ENCODE data around the gene ADAMTSL5.
A peak's percentile ranks its signal among the peaks of the same experiment; 100 is the strongest.
"Not testable (repeated sequence)": the region's sequence is repeated elsewhere in the genome, so short reads cannot be mapped to it uniquely, and the experiment has no call there.

The ADAMTSL5 gene

DNA sequence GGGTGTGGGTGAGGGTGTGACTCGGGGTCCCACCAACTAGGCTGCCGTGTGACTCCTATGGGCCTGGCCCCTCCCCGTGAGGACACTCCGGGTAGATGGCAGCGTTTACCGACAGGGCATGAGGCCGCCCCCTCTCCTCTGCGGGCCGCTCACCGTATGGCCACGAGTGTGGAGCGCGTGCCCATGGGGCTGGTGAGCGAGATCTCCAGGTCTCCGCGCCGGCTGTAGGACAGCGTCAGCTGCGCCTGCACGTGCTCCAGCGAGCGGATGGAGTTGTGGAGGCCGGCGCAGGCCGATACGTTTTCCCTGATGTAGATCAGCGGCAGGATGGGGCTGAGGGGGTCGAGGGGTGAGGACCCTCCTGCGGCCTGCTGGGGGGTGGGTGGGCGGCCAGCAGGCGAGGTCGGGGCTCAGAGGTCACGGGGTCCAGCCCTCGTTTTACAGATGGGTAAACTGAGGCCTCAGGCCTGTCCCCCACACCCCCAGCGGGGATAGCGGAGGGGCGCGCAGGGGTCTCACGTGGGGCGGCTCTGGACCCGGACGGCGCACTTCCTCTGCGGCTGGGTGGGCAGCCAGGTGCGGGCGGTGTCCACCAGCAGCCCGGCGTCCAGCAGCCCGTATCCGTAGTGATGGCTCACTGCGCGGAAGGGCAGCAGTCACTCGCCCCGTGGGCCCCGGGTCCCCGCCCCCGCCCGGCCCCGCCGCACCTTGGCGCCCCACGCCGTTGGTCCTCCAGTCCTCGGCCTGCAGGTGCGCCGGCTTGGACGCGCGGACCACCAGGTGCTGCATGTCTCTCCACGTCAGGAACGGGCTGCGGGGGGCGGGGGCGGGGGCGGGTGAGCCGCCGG, 29.5 kb downstream of the ADAMTSL5 start:
- no peak overlapping the region for H3K4me2 ChIP-seq
- H3K4me1 ChIP-seq = peaks cover 19 to 34% (median 29%) of the 10 kb centered on the region in 10 experiments
- H3K4me3 ChIP-seq = no peak overlapping the region
- H4K20me1 ChIP-seq = peaks cover 0 to 4% (median 2%) of the 10 kb centered on the region in 11 experiments; a peak in 9 of 22 replicates
- H3K9ac ChIP-seq = no peak overlapping the region
- no peak overlapping the region for H3K27ac ChIP-seq
- no peaks in the 10 kb centered on the region for H3K36me3 ChIP-seq
- no peaks in the 10 kb centered on the region for H3K27me3 ChIP-seq
- TF ChIP-seq Cebpa-rat (IDR thresholded peaks at IDR 0.05) = no peak
- H3K9me3 ChIP-seq (replicated peaks in 1 of 11) = no peaks in the 10 kb centered on the region

DNA sequence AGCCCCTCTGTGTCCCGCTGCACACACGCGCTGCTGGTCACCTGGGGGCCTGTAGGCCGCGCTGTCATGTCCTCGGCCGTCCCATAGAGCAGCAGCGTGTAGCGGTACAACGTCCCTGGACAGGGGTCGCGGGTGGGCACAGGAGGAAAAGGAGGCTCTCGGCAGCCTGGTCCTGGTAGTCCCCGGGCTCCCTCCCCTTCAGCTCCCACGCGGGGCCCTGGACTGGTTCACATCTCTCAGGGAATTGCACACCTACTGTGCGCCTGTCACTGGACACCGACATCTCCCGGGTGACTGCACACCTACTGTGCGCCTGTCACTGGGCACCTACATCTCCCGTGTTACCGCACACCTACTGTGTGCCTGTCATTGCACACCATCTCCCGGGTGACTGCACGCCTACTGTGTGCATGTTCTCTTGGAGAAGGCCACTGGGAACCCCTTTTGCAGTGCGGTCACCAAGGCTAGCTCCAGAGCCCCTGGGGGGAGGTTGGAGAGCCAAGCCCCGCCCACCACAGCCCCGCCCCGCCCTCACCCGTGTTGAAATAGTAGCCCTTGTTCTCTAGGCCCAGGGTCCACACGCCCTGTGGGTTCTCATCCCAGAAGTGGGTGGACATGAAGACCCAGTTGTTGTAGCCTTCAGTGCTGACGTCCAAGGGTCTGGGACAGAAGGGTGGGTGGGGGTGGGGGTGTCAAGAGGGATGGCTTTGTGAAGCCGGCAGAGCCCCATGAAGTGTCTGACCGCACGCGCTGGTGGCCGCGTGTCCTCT, 30.3 kb downstream of the ADAMTSL5 start:
- H3K9me3 ChIP-seq (replicated peaks in 1 of 11) = no peaks in the 10 kb centered on the region
- H3K4me2 ChIP-seq = no peak overlapping the region
- H3K9ac ChIP-seq = no peak overlapping the region
- H3K27ac ChIP-seq = no peak overlapping the region
- H3K36me3 ChIP-seq = peaks cover 0 to 2% (median under 1%) of the 10 kb centered on the region in 11 experiments; a peak in 6 of 22 replicates
- peaks cover 3 to 12% (median 10%) of the 10 kb centered on the region in 11 experiments; a peak in 16 of 22 replicates for H4K20me1 ChIP-seq
- H3K4me3 ChIP-seq = no peak overlapping the region
- no peaks in the 10 kb centered on the region for H3K27me3 ChIP-seq
- no peak for TF ChIP-seq Cebpa-rat (IDR thresholded peaks at IDR 0.05)
- peaks cover 24 to 37% (median 30%) of the 10 kb centered on the region in 10 experiments for H3K4me1 ChIP-seq

DNA sequence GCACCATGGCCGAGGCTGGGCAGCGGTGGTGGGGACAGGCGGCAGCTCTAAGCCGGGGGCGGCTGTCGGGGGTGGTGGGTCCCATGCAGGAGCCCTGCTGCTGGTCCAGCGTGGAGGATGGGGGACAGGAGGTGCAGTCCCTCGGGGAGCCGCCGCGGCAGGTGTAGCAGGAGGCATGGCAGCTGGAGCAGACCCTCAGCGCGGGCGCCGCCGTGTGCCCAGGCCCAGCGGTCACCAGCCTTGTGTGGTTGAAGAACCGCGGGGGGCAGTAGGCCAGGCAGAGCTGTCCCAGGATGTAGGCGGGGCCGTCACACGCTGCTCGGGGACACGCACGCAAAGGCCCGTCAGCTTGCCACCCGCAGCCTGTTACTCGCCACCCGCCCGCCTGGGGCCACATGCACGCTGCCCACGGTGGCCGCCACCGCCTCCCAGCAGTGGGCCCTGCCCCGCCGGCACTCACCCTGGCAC, 30.9 kb downstream of the ADAMTSL5 start:
- Histone ChIP-seq H4K20me1 (peaks cover 10 to 18% (median 16%) of the 10 kb centered on the region in 11 experiments; a peak in 18 of 22 replicates), H3K9me3 (replicated peaks in 1 of 11) (no peaks in the 10 kb centered on the region), H3K4me2 (no peak overlapping the region), H3K27ac (no peak overlapping the region), H3K36me3 (peaks cover 0 to 8% (median 7%) of the 10 kb centered on the region in 11 experiments; a peak in 15 of 22 replicates), H3K4me1 (peaks cover 30 to 43% (median 36%) of the 10 kb centered on the region in 10 experiments), H3K4me3 (no peak overlapping the region), H3K27me3 (no peaks in the 10 kb centered on the region), H3K9ac (no peak overlapping the region)
- TF ChIP-seq Cebpa-rat (IDR thresholded peaks at IDR 0.05) = no peak

DNA sequence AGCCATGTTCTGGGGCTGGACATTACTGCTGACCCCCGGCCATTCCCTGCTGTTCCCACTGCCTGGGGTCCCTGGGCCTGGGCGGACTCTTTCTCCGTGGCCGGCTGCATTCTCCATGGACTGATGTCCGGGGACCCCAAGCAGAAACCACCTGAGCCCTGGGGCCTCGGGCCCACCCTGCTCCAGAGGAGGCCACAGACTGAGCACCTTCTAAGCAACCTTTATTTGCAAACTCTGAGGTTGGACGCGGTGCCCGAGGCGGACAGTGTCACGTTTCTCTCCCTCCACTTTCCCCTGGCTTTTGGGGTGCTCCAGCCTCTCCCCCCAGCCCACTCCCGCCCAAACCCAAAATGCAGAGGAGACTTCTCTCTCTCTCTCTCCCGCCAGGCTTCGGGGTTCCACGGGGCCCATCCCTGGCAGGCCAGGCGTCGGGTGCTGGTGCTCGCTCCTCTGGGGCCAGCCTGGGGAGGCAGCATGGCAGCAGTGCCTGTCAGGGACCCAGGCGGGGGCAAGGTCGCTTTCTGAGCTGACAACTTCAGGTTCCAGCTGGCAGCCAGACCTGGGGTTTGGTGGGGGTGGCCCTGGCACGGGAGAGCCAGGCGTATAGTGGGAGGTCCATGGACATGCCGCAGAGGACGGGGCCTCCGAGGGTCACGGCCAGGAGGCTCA, 31.5 kb downstream of the ADAMTSL5 start:
- H4K20me1 ChIP-seq = peaks cover 15 to 24% (median 22%) of the 10 kb centered on the region in 11 experiments
- no peak for TF ChIP-seq Cebpa-rat (IDR thresholded peaks at IDR 0.05)
- 0 out of 22 replicates have a peak overlapping the region, but pooled peaks of 1 of the 11 experiments have one; percentile 20 for H3K9ac ChIP-seq
- H3K4me2 ChIP-seq = peak overlapping the region; percentile 6 to 96 (median 91); a peak in 14 of 22 replicates
- H3K27ac ChIP-seq = 0 out of 22 replicates have a peak overlapping the region, but pooled peaks of 1 of the 11 experiments have one; percentile 21
- no peaks in the 10 kb centered on the region for H3K9me3 ChIP-seq (replicated peaks in 1 of 11)
- no peak overlapping the region for H3K4me3 ChIP-seq
- no peaks in the 10 kb centered on the region for H3K27me3 ChIP-seq
- H3K36me3 ChIP-seq = peaks cover 0 to 14% (median 12%) of the 10 kb centered on the region in 11 experiments; a peak in 19 of 22 replicates
- peaks cover 30 to 44% (median 37%) of the 10 kb centered on the region in 10 experiments for H3K4me1 ChIP-seq

DNA sequence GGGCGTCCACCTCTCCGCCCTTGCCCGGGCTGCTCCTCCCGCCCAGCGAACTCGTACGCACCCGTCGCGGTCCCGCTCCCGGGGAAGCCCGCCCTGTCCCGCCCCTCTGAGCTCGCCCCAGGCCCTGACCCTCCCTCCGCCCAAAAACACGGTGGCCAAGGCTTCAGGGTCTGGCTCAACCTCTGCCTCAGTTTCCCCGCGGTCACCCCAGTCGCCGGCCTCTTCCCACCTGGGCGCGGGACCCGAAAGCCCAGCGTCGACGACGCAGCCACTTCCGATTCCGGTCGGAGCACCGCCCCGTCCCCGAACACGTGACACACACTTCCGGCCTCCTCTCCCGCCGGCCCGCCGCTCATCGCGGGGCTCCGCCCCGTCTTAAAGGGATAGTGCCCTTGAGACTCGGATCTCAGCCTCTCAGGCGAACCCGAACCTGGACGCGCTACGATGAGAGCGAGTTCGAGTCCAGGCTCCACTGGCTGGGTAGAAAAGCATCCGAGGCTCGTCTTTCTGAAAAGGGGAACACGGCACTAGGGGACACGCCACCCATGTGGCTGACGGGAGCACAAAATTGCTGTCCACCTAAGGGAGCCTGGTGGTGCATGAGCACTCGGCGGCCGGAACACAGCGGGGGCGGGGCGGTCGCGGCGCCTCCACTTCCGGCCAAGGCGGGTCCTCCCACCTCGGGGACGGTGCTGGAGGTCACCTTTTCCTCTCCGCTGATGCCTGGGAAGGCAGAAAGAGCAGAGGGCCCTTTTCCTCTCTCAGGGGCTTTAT, 33.7 kb downstream of the ADAMTSL5 start, which contains the start of gene C19orf25:
TSS of gene C19orf25 (minus strand) at position 282 of the 774 bp plus-strand sequence. CDS start 312 bp downstream, outside the sequence.
- peak within 1 kb of the TSS; percentile 52 to 86 (median 78) for H3K27ac ChIP-seq
- H3K9ac ChIP-seq = peak within 1 kb of the TSS; percentile 70 to 89 (median 86)
- peaks cover 38 to 46% (median 44%) of the 10 kb centered on the region in 11 experiments for H4K20me1 ChIP-seq
- no peak for TF ChIP-seq Cebpa-rat (IDR thresholded peaks at IDR 0.05)
- H3K36me3 ChIP-seq = peaks cover 20 to 36% (median 34%) of the 10 kb centered on the region in 11 experiments; a peak in 21 of 22 replicates
- peaks cover 30 to 44% (median 37%) of the 10 kb centered on the region in 10 experiments for H3K4me1 ChIP-seq
- peak within 1 kb of the TSS; percentile 75 to 89 (median 86) for H3K4me3 ChIP-seq
- H3K27me3 ChIP-seq = peaks cover 0 to 6% (median 0%) of the 10 kb centered on the region in 11 experiments; a peak in 7 of 22 replicates
- no peaks in the 10 kb centered on the region for H3K9me3 ChIP-seq (replicated peaks in 1 of 11)
- H3K4me2 ChIP-seq = peak within 1 kb of the TSS; percentile 91 to 96 (median 95)

DNA sequence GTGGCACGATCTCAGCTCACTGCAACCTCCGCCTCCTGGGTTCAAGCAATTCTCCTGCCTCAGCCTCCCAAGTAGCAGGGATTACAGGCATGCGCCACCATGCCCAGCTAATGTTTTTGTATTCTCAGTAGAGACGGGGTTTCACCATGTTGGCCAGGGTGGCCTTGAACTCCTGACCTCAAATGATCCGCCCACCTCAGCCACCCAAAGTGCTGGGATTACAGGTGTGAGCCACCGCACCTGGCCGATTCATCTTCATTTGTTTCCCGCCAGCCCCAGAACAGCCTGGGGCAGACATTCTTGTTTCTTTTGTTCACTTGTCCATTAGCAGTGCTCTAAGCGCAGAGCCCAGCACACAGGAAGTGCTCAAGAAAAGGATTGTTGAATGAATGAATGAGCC, 35.8 kb downstream of the ADAMTSL5 start:
- H3K27ac ChIP-seq; H3K9me3 ChIP-seq (replicated peaks in 1 of 11): not testable (repeated sequence)
- Histone ChIP-seq H3K4me3 (peak overlapping the region in 3 of 10 experiments; percentile 82 to 88 (median 88); a peak in 1 of 20 replicates), H3K36me3 (peaks cover 23 to 45% (median 39%) of the 10 kb centered on the region in 11 experiments; a peak in 21 of 22 replicates), H3K9ac (peak overlapping the region in 8 of 11 experiments; percentile 70 to 89 (median 86); a peak in 8 of 22 replicates), H3K4me2 (peak overlapping the region in 10 of 11 experiments; percentile 91 to 96 (median 95); a peak in 17 of 22 replicates), H3K27me3 (peaks cover 12 to 26% (median 18%) of the 10 kb centered on the region in 11 experiments), H4K20me1 (peaks cover 58 to 67% (median 65%) of the 10 kb centered on the region in 11 experiments), H3K4me1 (peaks cover 40 to 55% (median 45%) of the 10 kb centered on the region in 10 experiments)

DNA sequence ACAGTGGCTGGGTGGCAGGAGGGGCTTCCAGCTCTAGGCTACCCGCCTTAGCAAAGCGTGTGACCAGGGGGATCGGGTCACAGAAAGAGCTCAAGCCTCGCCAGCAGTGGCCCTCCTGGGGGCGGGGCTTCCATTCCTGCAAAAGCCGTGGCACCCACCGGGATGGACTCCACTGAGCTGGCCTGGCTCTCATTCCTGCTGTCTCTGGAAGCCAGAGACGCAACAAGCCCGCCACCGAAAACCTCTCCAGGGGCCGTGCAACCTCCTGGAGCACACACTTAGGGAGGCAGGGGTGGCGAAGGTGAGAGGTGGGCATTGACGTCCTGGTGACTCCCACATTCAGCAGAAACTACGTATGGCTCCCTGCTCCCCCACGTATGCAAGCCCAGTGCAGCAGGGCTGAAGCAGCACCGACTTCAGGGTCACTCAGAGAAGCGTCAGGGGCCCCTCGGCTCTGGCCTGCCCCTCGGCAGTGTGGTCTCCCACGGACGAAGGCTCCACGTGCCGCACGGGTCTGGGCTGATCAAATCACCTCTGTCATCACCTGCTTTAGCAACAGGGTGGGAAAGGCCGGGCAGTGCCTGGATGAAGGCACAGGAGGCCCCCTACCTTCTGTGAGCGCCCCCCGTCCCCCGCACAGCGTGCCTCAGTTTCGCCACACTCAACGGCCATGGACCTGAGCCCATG, 36.9 kb downstream of the ADAMTSL5 start:
- no peak overlapping the region; a peak in 1 of 22 replicates for H3K9ac ChIP-seq
- H3K9me3 ChIP-seq (replicated peaks in 1 of 11) = no peaks in the 10 kb centered on the region
- no peak for TF ChIP-seq Cebpa-rat (IDR thresholded peaks at IDR 0.05)
- no peak overlapping the region for H3K4me3 ChIP-seq
- H3K27ac ChIP-seq = no peak overlapping the region
- peaks cover 24 to 38% (median 30%) of the 10 kb centered on the region in 11 experiments for H3K27me3 ChIP-seq
- H3K4me2 ChIP-seq = 0 out of 22 replicates have a peak overlapping the region, but pooled peaks of 1 of the 11 experiments have one; percentile 3
- peaks cover 70 to 79% (median 76%) of the 10 kb centered on the region in 11 experiments for H4K20me1 ChIP-seq
- H3K36me3 ChIP-seq = peaks cover 23 to 45% (median 39%) of the 10 kb centered on the region in 11 experiments; a peak in 21 of 22 replicates
- H3K4me1 ChIP-seq = peaks cover 45 to 60% (median 52%) of the 10 kb centered on the region in 10 experiments

Data from BLaER1 treated with 17β-estradiol and CSF1 and Interleukin-3, amounts not matched to agents 10 nM and 100 nM (cell line).